GM10248 (cell line): ENCODE measurements around the gene SLC29A4.
"Not testable (repeated sequence)": the region's sequence is repeated elsewhere in the genome, so short reads cannot be mapped to it uniquely, and the experiment has no call there.

Experiments used
- CTCF ChIA-PET: fragments of 300-600 bp; sonication (Branson Sonifier 250); formaldehyde crosslinking; extraction: SDS; loops from one replicate; lab custom pipeline; 2021; ENCODE audit warnings: antibody characterized with exemption; lab: Yijun Ruan, JAX
- POLR2A ChIA-PET: fragments of 350-650 bp; sonication (Branson Sonifier 250); formaldehyde crosslinking; extraction: SDS; loops from one replicate; lab custom pipeline; 2020; ENCODE audit warnings: antibody characterized with exemption; lab: Yijun Ruan, JAX
- DNase-seq: peaks from one replicate; pipeline ENCODE4 v3.0.0; 2012; ENCODE audit errors: extremely low spot score
- TF ChIP-seq, protein P1 (sequence below): IDR thresholded peaks from 2 replicates; pipeline ENCODE4 v1.5.1; 2012; ENCODE audit warnings: mild to moderate bottlenecking, low read depth; ENCODE audit errors: extremely low read depth, missing control alignments, control extremely low read depth

Gene SLC29A4

GRCh38 chr7:5278766-5279165 lies 4.0 kb upstream of the SLC29A4 start:
- POLR2A ChIA-PET, result no interaction called here
- DNase-seq, result no peak
- CTCF ChIA-PET, result no interaction called here
- TF ChIP-seq, protein P1, sequence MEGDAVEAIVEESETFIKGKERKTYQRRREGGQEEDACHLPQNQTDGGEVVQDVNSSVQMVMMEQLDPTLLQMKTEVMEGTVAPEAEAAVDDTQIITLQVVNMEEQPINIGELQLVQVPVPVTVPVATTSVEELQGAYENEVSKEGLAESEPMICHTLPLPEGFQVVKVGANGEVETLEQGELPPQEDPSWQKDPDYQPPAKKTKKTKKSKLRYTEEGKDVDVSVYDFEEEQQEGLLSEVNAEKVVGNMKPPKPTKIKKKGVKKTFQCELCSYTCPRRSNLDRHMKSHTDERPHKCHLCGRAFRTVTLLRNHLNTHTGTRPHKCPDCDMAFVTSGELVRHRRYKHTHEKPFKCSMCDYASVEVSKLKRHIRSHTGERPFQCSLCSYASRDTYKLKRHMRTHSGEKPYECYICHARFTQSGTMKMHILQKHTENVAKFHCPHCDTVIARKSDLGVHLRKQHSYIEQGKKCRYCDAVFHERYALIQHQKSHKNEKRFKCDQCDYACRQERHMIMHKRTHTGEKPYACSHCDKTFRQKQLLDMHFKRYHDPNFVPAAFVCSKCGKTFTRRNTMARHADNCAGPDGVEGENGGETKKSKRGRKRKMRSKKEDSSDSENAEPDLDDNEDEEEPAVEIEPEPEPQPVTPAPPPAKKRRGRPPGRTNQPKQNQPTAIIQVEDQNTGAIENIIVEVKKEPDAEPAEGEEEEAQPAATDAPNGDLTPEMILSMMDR, result no peak

- ChIA-PET CTCF (no interaction called here), POLR2A (interaction anchor here (0.5 kb wide), 1 partner anchor 180 kb away, joined by 4 read pairs; no protein-coding TSS in a partner anchor)
- TF ChIP-seq, protein P1, result no peak
- no peak for DNase-seq
Observed at GRCh38 chr7:5279734-5280133, 3.0 kb upstream of the SLC29A4 start.

DNA sequence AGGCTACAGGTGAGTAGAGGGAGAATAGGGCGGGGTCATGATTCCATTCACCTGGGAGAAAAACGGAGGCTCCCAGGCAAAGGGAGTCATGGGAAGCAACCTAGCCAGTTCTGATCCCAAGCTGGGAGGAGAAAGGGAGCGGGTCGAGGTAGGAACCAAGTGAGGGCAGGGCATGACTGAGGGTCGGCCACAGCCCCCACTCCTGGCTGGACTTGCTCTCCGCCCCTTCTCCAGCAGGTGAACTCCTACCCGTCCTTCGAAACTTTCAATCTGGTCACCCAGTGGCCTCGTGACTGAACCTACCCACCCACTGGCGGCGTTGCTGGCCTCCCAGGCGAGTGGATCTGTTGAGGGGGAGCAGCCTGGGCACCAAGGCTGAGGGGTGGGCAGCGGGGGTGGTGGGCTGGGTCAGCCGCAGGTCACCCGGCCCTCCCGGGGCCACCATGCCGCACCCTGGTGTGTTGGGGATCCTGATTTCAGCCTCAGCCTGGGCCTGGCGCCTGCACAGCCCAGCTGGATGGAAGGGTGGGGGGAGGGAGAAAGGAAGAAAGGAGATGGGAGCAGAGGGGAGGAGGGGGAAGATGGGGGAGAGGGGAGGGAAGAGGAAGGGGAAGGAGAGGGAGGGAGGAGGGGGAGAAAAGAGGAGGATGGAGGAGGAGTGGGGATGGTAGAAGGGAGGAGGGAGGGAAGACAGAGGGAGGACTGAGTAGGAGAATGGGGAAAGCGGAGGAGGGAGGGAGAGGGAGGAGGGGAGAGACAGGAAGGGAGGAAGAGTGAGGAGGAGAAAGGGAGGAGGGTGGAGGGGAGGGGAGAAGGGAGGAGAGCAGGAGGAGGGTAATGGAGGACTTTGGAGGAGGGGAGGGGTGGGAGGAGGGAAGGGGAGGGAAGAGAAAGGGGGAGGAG lies 894 bp upstream of the SLC29A4 start:
- POLR2A ChIA-PET, DNase-seq, CTCF ChIA-PET: not testable (repeated sequence)

- no peak for DNase-seq
- POLR2A ChIA-PET, result no interaction called here
- CTCF ChIA-PET, result no interaction called here
- TF ChIP-seq, protein P1, result no peak
Observed at GRCh38 chr7:5283421-5284303, 919 bp downstream of the SLC29A4 start.

DNA sequence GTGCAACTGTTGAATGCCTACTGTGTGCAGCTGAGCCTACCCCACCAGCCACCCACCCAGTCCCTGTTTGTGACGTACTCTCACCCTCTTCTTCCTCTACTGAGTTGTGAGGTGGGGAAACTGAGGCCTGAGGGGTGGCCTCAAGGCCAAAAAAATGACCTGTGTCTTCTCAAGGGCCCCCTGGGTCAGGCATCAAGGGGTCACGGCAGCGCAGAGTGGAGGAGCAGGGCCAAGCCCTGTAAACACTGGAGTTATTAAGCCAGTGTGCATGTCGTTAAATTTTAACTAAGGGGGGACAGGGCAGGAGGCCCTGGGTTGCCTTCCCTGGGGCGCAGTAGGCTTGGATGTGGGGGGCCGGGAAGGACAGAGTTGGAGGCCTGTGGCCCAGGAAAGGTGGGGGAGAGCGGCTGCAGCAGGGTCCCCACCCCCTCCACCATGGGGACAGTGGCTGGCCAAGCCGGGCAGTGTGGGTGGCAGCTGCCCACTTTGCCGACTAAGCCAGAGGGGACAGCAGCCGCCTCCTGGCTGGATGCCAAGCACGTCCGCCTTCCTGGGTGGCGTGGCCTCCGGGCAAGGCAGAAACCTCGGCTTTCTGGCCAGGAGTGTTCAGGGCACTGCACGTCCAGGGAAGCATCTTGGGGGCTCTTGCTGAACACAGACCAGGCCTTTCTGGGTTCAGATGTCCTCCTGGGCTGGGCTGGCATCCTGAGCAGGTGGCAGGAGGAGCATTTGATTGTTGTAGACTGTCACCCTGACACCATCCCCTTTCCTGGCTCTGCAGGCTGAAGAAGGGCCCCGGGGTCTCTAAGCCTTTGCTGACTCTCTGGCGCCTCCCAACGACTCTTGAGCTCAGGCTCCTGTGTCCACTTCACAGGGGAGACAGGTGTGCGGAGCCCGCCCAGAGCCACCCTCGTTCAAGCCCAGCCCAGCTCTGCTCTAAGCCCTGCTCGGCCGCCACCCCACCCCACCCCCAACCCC lies 1.9 kb downstream of the SLC29A4 start:
- CTCF ChIA-PET, result interaction anchor here (0.6 to 1.4 kb wide), 7 partner anchors 10 to 311 kb away, joined by 3 to 4 read pairs (median 4); partner anchors contain the start of gene WIPI2
- TF ChIP-seq, protein P1, result peak; percentile 57
- POLR2A ChIA-PET, result no interaction called here
- DNase-seq, result peak; percentile 69

GRCh38 chr7:5286933-5287332 lies 4.2 kb downstream of the SLC29A4 start:
- CTCF ChIA-PET, result interaction anchor here (1.5 kb wide), 1 partner anchor 85 kb away, joined by 3 read pairs; no protein-coding TSS in a partner anchor
- POLR2A ChIA-PET, result no interaction called here

GRCh38 chr7:5287373-5287772 lies 4.6 kb downstream of the SLC29A4 start:
- CTCF ChIA-PET, DNase-seq, POLR2A ChIA-PET: not testable (repeated sequence)

More at GRCh38 chr7:5286933-5287332, 4.2 kb downstream of the SLC29A4 start:
- no peak for DNase-seq
- TF ChIP-seq, protein P1, result no peak
